Loucy (cell line): ENCODE data around the gene BANP.

Experiments used
- H2AFZ ChIP-seq: fragments of 200-600 bp; sonication (generic); 2 replicates; pipeline ENCODE4 v1.6.0; 2016; ENCODE audit warnings: antibody characterized with exemption, mild to moderate bottlenecking, low read length, moderate library complexity
- H3F3A ChIP-seq: fragments of 200-600 bp; 2 replicates; pipeline ENCODE4 v1.6.0; 2016; ENCODE audit warnings: antibody characterized with exemption, low read depth, mild to moderate bottlenecking
- H3K27me3 ChIP-seq: fragments of 200-600 bp; sonication (generic); 2 replicates; pipeline ENCODE4 v1.6.1; 2014; ENCODE audit warnings: low read length, mild to moderate bottlenecking; ENCODE audit not compliant: insufficient read depth, poor library complexity, severe bottlenecking
- H3K36me3 ChIP-seq: fragments of 200-600 bp; sonication (generic); 2 replicates; pipeline ENCODE4 v1.6.1; 2016; ENCODE audit warnings: low read length; ENCODE audit not compliant: insufficient read depth
- H3K4me1 ChIP-seq: fragments of 200-600 bp; sonication (generic); 2 replicates; pipeline ENCODE4 v1.5.1; 2014; ENCODE audit warnings: low read length, mild to moderate bottlenecking; ENCODE audit not compliant: insufficient read depth, poor library complexity, severe bottlenecking
- H3K4me2 ChIP-seq: fragments of 200-600 bp; sonication (generic); 2 replicates; pipeline ENCODE4 v1.6.0; 2014; ENCODE audit warnings: antibody characterized with exemption, low read length, low read depth, mild to moderate bottlenecking; ENCODE audit not compliant: poor library complexity, severe bottlenecking
- H3K4me3 ChIP-seq: fragments of 200-600 bp; sonication (generic); 2 replicates; pipeline ENCODE4 v1.5.1; 2014; ENCODE audit warnings: low read length, mild to moderate bottlenecking, mixed read lengths; ENCODE audit not compliant: poor library complexity, severe bottlenecking
- H3K79me2 ChIP-seq: fragments of 200-600 bp; sonication (generic); 2 replicates; pipeline ENCODE4 v1.6.1; 2014; ENCODE audit warnings: low read length; ENCODE audit not compliant: insufficient read depth
- H3K9ac ChIP-seq: fragments of 200-600 bp; sonication (generic); 2 replicates; pipeline ENCODE4 v1.6.0; 2014; ENCODE audit warnings: mild to moderate bottlenecking, low read depth, low read length, moderate library complexity; ENCODE audit not compliant: poor library complexity, severe bottlenecking
- H3K9me2 ChIP-seq: fragments of 200-600 bp; sonication (generic); replicated peaks from 2 replicates; pipeline ENCODE4 v1.6.1; 2016; ENCODE audit warnings: low read depth, low read length, mixed read lengths
- H3K9me3 ChIP-seq: fragments of 200-600 bp; sonication (generic); 2 replicates; pipeline ENCODE4 v1.6.1; 2014; ENCODE audit warnings: mild to moderate bottlenecking, antibody characterized with exemption, low read length, low read depth; ENCODE audit not compliant: insufficient read depth
- H4K20me1 ChIP-seq: fragments of 200-600 bp; sonication (generic); 2 replicates; pipeline ENCODE4 v1.6.0; 2014; ENCODE audit warnings: antibody characterized with exemption, low read length, mild to moderate bottlenecking; ENCODE audit not compliant: insufficient read depth, poor library complexity, severe bottlenecking
- EZH2phosphoT487 ChIP-seq: fragments of 200-600 bp; IDR thresholded peaks from 2 replicates; pipeline ENCODE4 v1.6.1; 2018; ENCODE audit warnings: antibody characterized with exemption, mild to moderate bottlenecking, moderate library complexity, borderline replicate concordance
- TF ChIP-seq, protein P1 (sequence below): fragments of 200-600 bp; sonication (generic); conservative IDR thresholded peaks from 2 replicates; pipeline ENCODE4 v1.5.1; 2014; ENCODE audit warnings: mild to moderate bottlenecking, antibody characterized with exemption, low read length

BANP gene

DNA sequence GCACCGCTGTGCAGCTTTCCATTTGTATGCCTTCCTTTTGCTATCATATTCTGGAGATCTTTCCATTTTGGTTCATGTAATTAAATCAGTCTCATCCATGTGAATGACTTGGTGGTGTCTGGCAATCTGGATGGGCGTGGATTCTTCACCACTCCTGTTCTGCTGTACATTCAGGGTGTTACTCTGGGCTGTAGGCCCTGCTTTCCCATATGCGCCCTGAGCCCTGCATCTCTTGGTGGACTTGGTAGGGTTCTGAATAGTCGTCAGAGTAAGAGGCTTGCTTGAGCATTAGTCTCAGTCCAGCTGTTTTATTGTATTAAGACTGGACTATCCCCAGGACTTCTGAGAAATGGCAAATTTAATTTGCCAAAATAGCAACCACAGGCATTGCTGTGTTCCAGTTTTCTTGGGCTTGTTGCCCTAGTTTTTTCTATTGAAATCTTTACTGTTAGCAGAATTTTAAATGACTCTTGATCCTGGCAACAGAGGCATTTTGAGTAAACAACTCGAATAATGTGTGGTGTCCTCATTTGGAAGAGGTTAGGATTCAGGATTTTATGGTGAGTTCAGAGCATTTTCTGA lies 14.9 kb downstream of the BANP start:
- no peaks in the 10 kb centered on the region for H4K20me1 ChIP-seq
- H3K4me2 ChIP-seq = peak overlapping the region; percentile 8
- H3K36me3 ChIP-seq = no peaks in the 10 kb centered on the region
- no peak overlapping the region for H2AFZ ChIP-seq
- peaks cover 74% of the 10 kb centered on the region for H3K79me2 ChIP-seq
- no peaks in the 10 kb centered on the region for H3K9me3 ChIP-seq
- no peak overlapping the region for H3K9ac ChIP-seq
- no peak for TF ChIP-seq EZH2phosphoT487
- TF ChIP-seq, protein P1, sequence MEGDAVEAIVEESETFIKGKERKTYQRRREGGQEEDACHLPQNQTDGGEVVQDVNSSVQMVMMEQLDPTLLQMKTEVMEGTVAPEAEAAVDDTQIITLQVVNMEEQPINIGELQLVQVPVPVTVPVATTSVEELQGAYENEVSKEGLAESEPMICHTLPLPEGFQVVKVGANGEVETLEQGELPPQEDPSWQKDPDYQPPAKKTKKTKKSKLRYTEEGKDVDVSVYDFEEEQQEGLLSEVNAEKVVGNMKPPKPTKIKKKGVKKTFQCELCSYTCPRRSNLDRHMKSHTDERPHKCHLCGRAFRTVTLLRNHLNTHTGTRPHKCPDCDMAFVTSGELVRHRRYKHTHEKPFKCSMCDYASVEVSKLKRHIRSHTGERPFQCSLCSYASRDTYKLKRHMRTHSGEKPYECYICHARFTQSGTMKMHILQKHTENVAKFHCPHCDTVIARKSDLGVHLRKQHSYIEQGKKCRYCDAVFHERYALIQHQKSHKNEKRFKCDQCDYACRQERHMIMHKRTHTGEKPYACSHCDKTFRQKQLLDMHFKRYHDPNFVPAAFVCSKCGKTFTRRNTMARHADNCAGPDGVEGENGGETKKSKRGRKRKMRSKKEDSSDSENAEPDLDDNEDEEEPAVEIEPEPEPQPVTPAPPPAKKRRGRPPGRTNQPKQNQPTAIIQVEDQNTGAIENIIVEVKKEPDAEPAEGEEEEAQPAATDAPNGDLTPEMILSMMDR = no peak
- H3K27me3 ChIP-seq = no peaks in the 10 kb centered on the region
- no peaks in the 10 kb centered on the region for H3K9me2 ChIP-seq
- H3K4me3 ChIP-seq = no peak overlapping the region
- peaks cover 31% of the 10 kb centered on the region for H3K4me1 ChIP-seq
- H3F3A ChIP-seq = peaks cover 2% of the 10 kb centered on the region; the same call in 1 of the 2 replicates

DNA sequence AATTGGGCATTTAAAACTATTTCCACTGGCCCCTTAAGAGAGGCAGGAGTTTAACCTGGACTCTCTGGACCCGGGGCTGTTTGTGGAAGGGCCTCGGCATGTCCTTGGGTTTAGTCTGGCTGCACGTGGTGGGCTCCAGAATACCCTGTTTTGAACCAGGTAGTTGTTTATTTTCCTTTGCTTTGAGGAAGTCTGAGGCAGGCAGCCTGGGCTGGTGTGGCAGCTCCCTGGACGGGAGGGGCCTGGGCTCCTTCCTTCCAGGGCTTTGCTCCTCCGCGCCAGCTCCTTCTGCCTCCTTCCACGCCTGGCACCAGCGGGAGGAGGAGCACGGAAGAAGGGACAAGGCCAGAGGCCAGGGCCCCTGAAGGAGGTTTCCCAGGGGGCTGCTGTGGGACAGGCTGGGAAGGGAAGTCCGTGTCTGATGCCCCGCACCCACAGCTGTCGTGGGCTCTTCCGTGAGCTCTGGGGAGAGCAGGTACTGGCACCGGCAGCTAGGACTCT lies 15.5 kb downstream of the BANP start:
- TF ChIP-seq, protein P1 = no peak
- TF ChIP-seq EZH2phosphoT487 = no peak
- H3K27me3 ChIP-seq = no peaks in the 10 kb centered on the region
- no peak overlapping the region for H3K9ac ChIP-seq
- no peaks in the 10 kb centered on the region for H3K9me3 ChIP-seq
- no peak overlapping the region for H3K4me3 ChIP-seq
- no peaks in the 10 kb centered on the region for H3K9me2 ChIP-seq
- peaks cover 2% of the 10 kb centered on the region; the same call in 1 of the 2 replicates for H3F3A ChIP-seq
- H3K36me3 ChIP-seq = no peaks in the 10 kb centered on the region
- peaks cover 26% of the 10 kb centered on the region for H3K4me1 ChIP-seq
- no peaks in the 10 kb centered on the region for H4K20me1 ChIP-seq
- H3K4me2 ChIP-seq = peak overlapping the region; percentile 8
- H2AFZ ChIP-seq = no peak overlapping the region
- H3K79me2 ChIP-seq = peaks cover 74% of the 10 kb centered on the region

DNA sequence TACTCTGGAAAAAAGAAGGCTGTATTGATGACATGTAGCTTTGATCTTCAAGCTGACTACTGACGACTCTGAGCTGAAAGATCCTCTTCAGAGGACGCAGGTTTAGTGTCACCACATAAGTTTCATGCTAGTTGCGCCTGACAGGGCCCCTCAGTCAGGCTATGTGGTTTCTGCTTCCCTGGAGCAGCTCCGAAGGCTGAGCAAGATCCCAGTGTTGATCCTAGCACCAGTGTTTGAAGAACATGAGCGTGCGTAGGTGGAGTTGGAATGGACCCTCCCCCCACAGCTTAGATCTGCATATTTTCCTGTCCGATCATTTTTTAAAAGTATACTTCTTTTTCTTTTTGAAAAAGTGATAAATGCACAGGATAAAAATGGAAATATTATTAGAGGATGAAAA lies 17.3 kb downstream of the BANP start:
- Histone ChIP-seq H3K9me3 (no peaks in the 10 kb centered on the region), H3K79me2 (peaks cover 81% of the 10 kb centered on the region), H3K36me3 (no peaks in the 10 kb centered on the region), H4K20me1 (no peaks in the 10 kb centered on the region), H3K4me1 (peaks cover 15% of the 10 kb centered on the region), H2AFZ (no peak overlapping the region), H3K9ac (no peak overlapping the region), H3K9me2 (no peaks in the 10 kb centered on the region), H3K4me2 (no peak overlapping the region), H3K4me3 (no peak overlapping the region), H3K27me3 (no peaks in the 10 kb centered on the region), H3F3A (peaks cover 2% of the 10 kb centered on the region; the same call in 1 of the 2 replicates)
- TF ChIP-seq, protein P1 = no peak
- TF ChIP-seq EZH2phosphoT487 = no peak
